ENCODE measurements around the gene XPO6. TPM values are rescaled to one million over a fixed set of nuclear protein-coding genes. Genes with fewer than 3 reads are reported as not detected.

The XPO6 gene
- total RNA-seq, 1 experiment from 2014 or later, result 162 TPM

- TF ChIP-seq ZNF274 (IDR thresholded peaks at IDR 0.05; ENCODE audit: low read depth, low read length), result no peak
- TF ChIP-seq SIN3A (IDR thresholded peaks at IDR 0.05; ENCODE audit: low read depth), result no peak
- no peak for TF ChIP-seq TCF7L2 (IDR thresholded peaks at IDR 0.05; ENCODE audit: borderline replicate concordance, extremely low read depth, insufficient read depth, insufficient read length)
- no peak for TF ChIP-seq ZBTB33 (IDR thresholded peaks at IDR 0.05; ENCODE audit: extremely low read depth, insufficient replicate concordance, low read length)
- TF ChIP-seq MAX (IDR thresholded peaks at IDR 0.05), result no peak
- TF ChIP-seq POLR2AphosphoS5 (IDR thresholded peaks at IDR 0.05; ENCODE audit: low read depth, low read length), result no peak
- TF ChIP-seq ELF1 (IDR thresholded peaks at IDR 0.05; ENCODE audit: borderline replicate concordance, low read depth), result no peak
- no peak for TF ChIP-seq YY1 (IDR thresholded peaks at IDR 0.05; ENCODE audit: extremely low read depth, insufficient replicate concordance, low read depth, low read length)
- no peak for TF ChIP-seq SRF (IDR thresholded peaks at IDR 0.05; ENCODE audit: low read depth)
- TF ChIP-seq POLR2A (IDR thresholded peaks at IDR 0.05; ENCODE audit: borderline replicate concordance, extremely low read depth, insufficient read depth, insufficient read length), result no peak
- no peak for TF ChIP-seq JUND (IDR thresholded peaks at IDR 0.05)
- no peak for TF ChIP-seq EGR1 (IDR thresholded peaks at IDR 0.05; ENCODE audit: low read depth)
- no peak for TF ChIP-seq ATF3 (IDR thresholded peaks at IDR 0.05)
- TF ChIP-seq REST (IDR thresholded peaks at IDR 0.05; ENCODE audit: low read depth), result no peak
- TF ChIP-seq CBX3 (IDR thresholded peaks at IDR 0.05; ENCODE audit: low read depth), result no peak
- no peak for TF ChIP-seq CTCF (IDR thresholded peaks at IDR 0.05 in 2 of 3, conservative IDR thresholded peaks at IDR 0.05 in 1 of 3; ENCODE audit: borderline replicate concordance in 1 of 3, insufficient read depth in 1 of 3, low read depth in 2 of 3, low read length in 2 of 3)
- TF ChIP-seq SP1 (IDR thresholded peaks at IDR 0.05; ENCODE audit: low read depth), result no peak
- ATAC-seq (no peak), DNase-seq (ENCODE audit: low read depth, low spot score) (no peak)
- Histone ChIP-seq H3K4me1 (ENCODE audit: control insufficient read depth in 1 of 2, insufficient read depth in 2 of 2, low read length in 2 of 2) (peaks cover 0 to 7% of the 10 kb centered on the region in 2 experiments; a peak in 2 of 4 replicates), H3K27me3 (ENCODE audit: insufficient read depth, low read length) (no peaks in the 10 kb centered on the region), H3K9me3 (ENCODE audit: control insufficient read depth in 1 of 2, insufficient read depth in 1 of 2, low read depth in 1 of 2, low read length in 2 of 2) (no peaks in the 10 kb centered on the region), H3K79me2 (ENCODE audit: insufficient read depth, low read length) (peaks cover 100% of the 10 kb centered on the region), H3K9me2 (ENCODE audit: insufficient read depth) (no peaks in the 10 kb centered on the region), H3K4me2 (ENCODE audit: low read length) (no peak overlapping the region), H3K9ac (ENCODE audit: low read length) (no peak overlapping the region), H3K27ac (ENCODE audit: low read depth, low read length) (no peak overlapping the region), H3K36me3 (ENCODE audit: control insufficient read depth in 1 of 2, insufficient read depth in 2 of 2, low read length in 2 of 2) (peaks cover 40 to 55% of the 10 kb centered on the region in 2 experiments), H4K20me1 (ENCODE audit: insufficient read depth) (peaks cover 15% of the 10 kb centered on the region; the same call in 1 of the 2 replicates), H3K4me3 (replicated peaks in 1 of 2; ENCODE audit: low read depth in 1 of 2, low read length in 2 of 2) (no peak overlapping the region), H2AFZ (ENCODE audit: low read depth, low read length, poor library complexity, severe bottlenecking) (no peak overlapping the region)
- ChIA-PET CTCF (no interaction called here), POLR2A (no interaction called here), RAD21 (ENCODE audit: low non-redundant PET in 1 of 2, low total read pairs in 2 of 2, uncharacterized antibody in 2 of 2, unreplicated experiment in 2 of 2) (no interaction called here)
- intact Hi-C loops (cut with micrococcal nuclease), result loop anchor here (5.0 kb wide), 1 partner anchor 37 kb away; no protein-coding TSS in a partner anchor
- BruUV-seq (replicated peaks), result no TSS peak
Observed at GRCh38 chr16:28204622-28205021, 7.1 kb downstream of the XPO6 start.

All from HCT116 (cell line).